ENCODE measurements around the gene DENND6A.

Gene DENND6A

DNA sequence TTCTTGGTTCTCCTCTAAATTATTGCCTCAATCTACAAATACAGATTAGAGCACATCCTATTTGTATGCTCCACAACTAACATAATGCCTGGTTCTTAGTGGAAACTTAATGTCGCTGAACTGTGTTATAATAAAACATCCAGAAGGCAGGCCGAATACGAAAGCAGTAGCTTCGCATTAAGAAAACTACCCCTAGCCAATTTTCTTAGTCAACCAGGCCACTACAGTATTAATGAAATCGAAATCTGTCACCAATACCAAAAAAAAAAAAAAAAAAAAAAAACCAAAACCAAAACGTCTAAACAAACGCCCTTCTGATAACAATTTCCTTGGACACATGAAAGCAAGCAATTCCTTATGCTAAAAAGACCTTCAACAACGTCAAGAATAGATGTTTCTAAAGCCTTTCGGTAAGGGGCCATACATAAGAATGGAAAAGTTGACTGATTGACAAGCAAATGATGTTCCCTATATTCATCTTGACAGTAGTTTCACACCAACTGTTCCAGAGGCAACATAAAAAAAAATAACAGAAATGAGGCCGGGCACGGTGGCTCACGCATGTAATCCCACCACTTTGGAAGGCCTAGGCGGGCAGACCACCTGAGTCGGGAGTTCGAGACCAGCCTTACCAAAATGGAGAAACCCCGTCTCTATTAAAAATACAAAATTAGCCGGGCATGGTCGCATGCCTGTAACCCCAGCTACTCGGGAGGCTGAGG, 1.3 kb downstream of the DENND6A start:
- H3K4me3 ChIP-seq: peak overlapping the region; percentile 89 to 97
- DNase-seq: no peak
- H3K4me1 ChIP-seq: peaks cover 0 to 53% (median 33%) of the 10 kb centered on the region in 4 donors
- H3K27me3 ChIP-seq: no peaks in the 10 kb centered on the region
- intact Hi-C loops (cut with DNase I; ENCODE audit: low total_unique reads): loop anchor here (1.0 to 5.0 kb wide), 3 partner anchors 66 to 134 kb away; partner anchors contain the start of genes ARF4, PDE12 and SLMAP
- TF ChIP-seq, protein P1, sequence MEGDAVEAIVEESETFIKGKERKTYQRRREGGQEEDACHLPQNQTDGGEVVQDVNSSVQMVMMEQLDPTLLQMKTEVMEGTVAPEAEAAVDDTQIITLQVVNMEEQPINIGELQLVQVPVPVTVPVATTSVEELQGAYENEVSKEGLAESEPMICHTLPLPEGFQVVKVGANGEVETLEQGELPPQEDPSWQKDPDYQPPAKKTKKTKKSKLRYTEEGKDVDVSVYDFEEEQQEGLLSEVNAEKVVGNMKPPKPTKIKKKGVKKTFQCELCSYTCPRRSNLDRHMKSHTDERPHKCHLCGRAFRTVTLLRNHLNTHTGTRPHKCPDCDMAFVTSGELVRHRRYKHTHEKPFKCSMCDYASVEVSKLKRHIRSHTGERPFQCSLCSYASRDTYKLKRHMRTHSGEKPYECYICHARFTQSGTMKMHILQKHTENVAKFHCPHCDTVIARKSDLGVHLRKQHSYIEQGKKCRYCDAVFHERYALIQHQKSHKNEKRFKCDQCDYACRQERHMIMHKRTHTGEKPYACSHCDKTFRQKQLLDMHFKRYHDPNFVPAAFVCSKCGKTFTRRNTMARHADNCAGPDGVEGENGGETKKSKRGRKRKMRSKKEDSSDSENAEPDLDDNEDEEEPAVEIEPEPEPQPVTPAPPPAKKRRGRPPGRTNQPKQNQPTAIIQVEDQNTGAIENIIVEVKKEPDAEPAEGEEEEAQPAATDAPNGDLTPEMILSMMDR (IDR thresholded peaks at IDR 0.05): no peak
- H3K36me3 ChIP-seq: no peaks in the 10 kb centered on the region
- peak overlapping the region; percentile 96 to 98 for H3K27ac ChIP-seq
- H3K9me3 ChIP-seq: no peaks in the 10 kb centered on the region

DNA sequence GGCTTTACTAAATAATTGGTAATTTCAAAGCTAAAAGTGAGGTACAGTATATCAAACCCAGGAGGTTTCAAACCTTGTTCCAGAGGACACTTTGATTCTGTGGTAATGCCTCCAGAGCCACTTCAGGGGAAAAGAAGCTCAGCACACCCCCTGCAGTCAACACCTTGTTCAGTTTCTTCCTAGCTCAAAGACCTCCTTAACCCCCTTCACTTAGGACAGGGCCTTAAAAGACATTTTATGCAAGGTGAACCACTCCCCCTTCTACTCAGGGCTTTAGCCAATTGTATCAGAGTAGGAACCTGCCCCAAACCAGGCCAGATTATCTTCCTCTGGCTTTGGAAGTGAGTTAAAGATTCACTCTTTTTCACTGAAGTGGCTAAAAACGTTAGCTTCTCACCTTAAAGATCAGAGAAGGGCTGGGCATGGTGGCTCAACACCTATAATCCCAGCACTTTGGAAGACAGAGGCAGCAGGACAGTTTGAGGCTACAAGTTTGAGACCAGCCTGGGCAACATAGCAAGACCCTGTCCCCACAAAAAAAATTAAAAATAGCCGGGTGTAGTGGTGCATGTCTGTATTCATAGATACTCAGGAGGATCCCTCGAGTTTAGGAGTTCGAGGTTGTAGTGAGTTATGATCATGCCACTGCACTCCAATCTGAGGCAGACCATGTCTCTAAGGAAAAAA, 3.4 kb downstream of the DENND6A start:
- Histone ChIP-seq H3K27ac (peak overlapping the region in 1 of 2 donors; percentile 28), H3K36me3 (peaks cover 0 to 4% (median 0%) of the 10 kb centered on the region in 3 donors), H3K9me3 (no peaks in the 10 kb centered on the region), H3K27me3 (no peaks in the 10 kb centered on the region), H3K4me3 (no peak overlapping the region), H3K4me1 (peaks cover 0 to 53% (median 33%) of the 10 kb centered on the region in 4 donors)
- intact Hi-C loops (cut with DNase I; ENCODE audit: low total_unique reads): loop anchor here (5.0 kb wide), 2 partner anchors 68 to 132 kb away; partner anchors contain the start of genes PDE12 and SLMAP
- DNase-seq: no peak
- TF ChIP-seq, protein P1 (IDR thresholded peaks at IDR 0.05): no peak

DNA sequence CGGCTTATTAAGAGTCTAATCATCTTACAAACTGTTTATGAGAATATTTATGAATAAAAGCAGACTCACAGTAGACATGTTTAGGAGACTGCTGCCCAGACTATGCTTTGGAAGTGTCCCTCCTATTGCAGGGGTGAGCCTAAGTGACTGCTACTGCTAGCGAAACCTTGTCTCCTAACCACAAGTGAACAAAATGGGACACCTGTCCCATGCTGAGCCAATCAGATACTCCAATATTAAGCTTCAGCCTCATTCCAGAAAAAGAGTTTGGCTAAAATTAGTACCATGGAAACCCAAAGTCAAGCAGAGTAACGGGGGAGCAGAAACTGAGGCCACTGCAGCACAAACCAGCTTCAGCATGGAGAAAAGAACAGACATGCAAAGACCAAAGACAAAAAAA, 4.6 kb downstream of the DENND6A start:
- Histone ChIP-seq H3K27me3 (no peaks in the 10 kb centered on the region), H3K27ac (no peak overlapping the region), H3K4me1 (peaks cover 0 to 56% (median 33%) of the 10 kb centered on the region in 4 donors), H3K9me3 (no peaks in the 10 kb centered on the region), H3K4me3 (no peak overlapping the region), H3K36me3 (peaks cover 0 to 4% (median 0%) of the 10 kb centered on the region in 3 donors)
- TF ChIP-seq, protein P1 (IDR thresholded peaks at IDR 0.05): no peak
- no peak for DNase-seq
- intact Hi-C loops (cut with DNase I; ENCODE audit: low total_unique reads): no loop called here

DNA sequence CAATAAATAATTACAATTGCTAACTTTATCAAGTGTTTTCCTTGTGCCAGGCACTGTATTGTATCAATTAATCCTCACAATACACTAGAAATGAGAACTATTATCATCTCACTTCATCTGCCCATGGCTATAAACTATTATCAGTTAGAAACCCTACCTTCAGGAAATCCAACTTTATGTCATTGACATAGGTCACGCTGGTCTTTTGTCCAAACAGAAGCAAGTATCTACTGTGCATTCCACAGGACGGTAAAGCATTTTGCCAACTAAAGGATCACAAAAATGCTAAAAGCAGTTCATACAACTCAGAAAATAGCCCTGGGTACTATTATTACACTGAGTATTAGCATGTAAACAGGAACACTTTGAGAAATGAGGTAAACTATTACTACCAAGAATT, 9.6 kb downstream of the DENND6A start:
- Histone ChIP-seq H3K27ac (no peak overlapping the region), H3K27me3 (no peaks in the 10 kb centered on the region), H3K9me3 (no peaks in the 10 kb centered on the region), H3K4me3 (no peak overlapping the region), H3K4me1 (peaks cover 0 to 33% (median 12%) of the 10 kb centered on the region in 4 donors), H3K36me3 (peaks cover 0 to 14% (median 4%) of the 10 kb centered on the region in 3 donors)
- no peak for DNase-seq
- intact Hi-C loops (cut with DNase I; ENCODE audit: low total_unique reads): no loop called here
- TF ChIP-seq, protein P1 (IDR thresholded peaks at IDR 0.05): no peak

DNA sequence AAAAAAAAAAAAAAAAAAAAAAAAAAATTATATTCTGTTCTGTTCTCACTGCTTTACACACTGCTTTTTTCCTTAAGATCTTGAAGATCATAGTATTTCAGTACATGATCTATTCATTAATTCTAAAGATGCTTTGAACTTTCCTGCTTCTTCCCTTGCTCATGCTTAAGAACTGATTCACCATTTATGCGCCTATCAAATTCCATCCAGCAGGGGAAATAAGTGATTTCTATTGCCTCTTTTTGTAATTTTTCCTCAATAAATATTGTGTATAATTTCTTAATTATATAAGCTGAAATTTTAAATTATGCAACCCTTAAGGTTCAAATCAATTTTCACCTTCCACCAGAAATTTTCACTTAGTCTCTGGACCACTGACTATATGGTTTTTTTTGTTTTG, 10.6 kb downstream of the DENND6A start:
- Histone ChIP-seq H3K36me3 (peaks cover 0 to 14% (median 4%) of the 10 kb centered on the region in 3 donors), H3K9me3 (no peaks in the 10 kb centered on the region), H3K4me3 (no peak overlapping the region), H3K27me3 (no peaks in the 10 kb centered on the region), H3K4me1 (peaks cover 0 to 25% (median 6%) of the 10 kb centered on the region in 4 donors), H3K27ac (no peak overlapping the region)
- no peak for DNase-seq
- intact Hi-C loops (cut with DNase I; ENCODE audit: low total_unique reads): no loop called here
- TF ChIP-seq, protein P1 (IDR thresholded peaks at IDR 0.05): no peak
